Measurements from ENCODE around the gene CTNNAL1.
"Not testable (repeated sequence)": the region's sequence is repeated elsewhere in the genome, so short reads cannot be mapped to it uniquely, and the experiment has no call there.

CTNNAL1 gene

DNA sequence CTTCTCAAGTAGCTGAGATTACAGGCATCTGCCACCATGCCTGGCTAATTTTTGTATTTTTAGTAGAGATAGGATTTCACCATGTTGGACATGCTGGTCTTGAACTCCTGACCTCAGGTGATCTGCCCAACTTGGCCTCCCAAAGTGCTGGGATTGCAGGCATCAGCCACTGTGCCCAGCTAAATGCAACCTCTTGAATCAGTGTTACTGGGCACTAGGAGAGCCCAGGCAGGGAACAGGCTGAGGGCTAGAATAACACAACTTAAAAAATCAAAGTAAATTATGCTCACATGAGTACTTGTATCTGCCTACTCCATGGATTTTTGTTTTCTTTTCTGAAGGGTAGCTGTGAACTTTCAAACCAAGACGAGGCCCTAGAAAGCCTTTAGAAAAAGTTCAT lies 92.9 kb downstream of the CTNNAL1 start:
- not testable (repeated sequence) for H3K27ac ChIP-seq (ENCODE audit: low read length); H3K9ac ChIP-seq (ENCODE audit: low read length); H3K9me3 ChIP-seq (ENCODE audit: control insufficient read depth, low read depth, low read length); H3K27me3 ChIP-seq (ENCODE audit: control insufficient read depth, insufficient read depth, low read length); H3K4me3 ChIP-seq (ENCODE audit: low read length); H3K4me1 ChIP-seq (ENCODE audit: control insufficient read depth, low read depth, low read length)
- H3K36me3 ChIP-seq (ENCODE audit: control insufficient read depth, low read depth, low read length), result peaks cover 40% of the 10 kb centered on the region

DNA sequence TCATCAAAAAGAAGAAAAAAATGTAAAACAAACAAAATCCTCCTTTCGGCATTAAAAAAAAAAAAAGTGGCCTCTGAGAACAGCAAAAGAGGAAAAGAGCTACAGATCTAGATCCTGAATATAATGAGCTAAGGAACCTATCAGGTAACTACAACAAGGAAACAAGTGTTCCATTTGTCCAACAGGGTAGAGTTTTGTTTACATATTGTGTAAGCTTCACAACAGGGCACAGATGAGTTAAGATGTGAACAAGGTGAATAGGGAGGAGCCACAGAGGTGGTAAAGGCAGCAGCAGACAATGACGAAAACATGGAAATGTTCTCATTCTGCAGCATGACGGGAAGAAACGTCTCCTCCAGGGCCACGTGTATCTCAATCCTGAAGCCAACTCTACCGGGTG lies 93.8 kb downstream of the CTNNAL1 start:
- Histone ChIP-seq H3K4me3 (ENCODE audit: low read length) (no peak overlapping the region), H3K27ac (ENCODE audit: low read length) (no peak overlapping the region), H3K36me3 (ENCODE audit: control insufficient read depth, low read depth, low read length) (peaks cover 45% of the 10 kb centered on the region), H3K9ac (ENCODE audit: low read length) (no peak overlapping the region), H3K4me1 (ENCODE audit: control insufficient read depth, low read depth, low read length) (no peaks in the 10 kb centered on the region), H3K27me3 (ENCODE audit: control insufficient read depth, insufficient read depth, low read length) (no peaks in the 10 kb centered on the region), H3K9me3 (ENCODE audit: control insufficient read depth, low read depth, low read length) (no peaks in the 10 kb centered on the region)

DNA sequence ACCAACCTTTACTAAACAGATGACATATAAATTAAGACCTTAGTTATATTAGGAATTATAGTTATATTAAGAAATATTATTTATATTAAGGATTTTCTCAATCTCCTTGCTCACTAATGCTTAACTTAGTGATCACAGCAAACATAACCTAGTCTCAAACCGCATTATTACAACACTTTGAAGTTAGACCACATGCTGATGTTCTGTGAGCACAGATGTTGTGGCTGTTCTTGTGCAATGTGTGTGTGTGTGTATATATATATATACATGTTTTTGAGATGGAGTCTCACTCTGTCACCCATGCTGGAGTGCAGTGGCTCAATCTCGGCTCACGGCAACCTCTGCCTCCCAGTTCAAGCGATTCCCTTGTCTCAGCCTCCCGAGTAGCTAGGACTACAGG lies 99.9 kb downstream of the CTNNAL1 start:
- Histone ChIP-seq H3K4me3 (ENCODE audit: low read length) (no peak overlapping the region), H3K27ac (ENCODE audit: low read length) (no peak overlapping the region), H3K4me1 (ENCODE audit: control insufficient read depth, low read depth, low read length) (no peaks in the 10 kb centered on the region), H3K36me3 (ENCODE audit: control insufficient read depth, low read depth, low read length) (peaks cover 61% of the 10 kb centered on the region), H3K9me3 (ENCODE audit: control insufficient read depth, low read depth, low read length) (no peaks in the 10 kb centered on the region), H3K9ac (ENCODE audit: low read length) (no peak overlapping the region), H3K27me3 (ENCODE audit: control insufficient read depth, insufficient read depth, low read length) (no peaks in the 10 kb centered on the region)

DNA sequence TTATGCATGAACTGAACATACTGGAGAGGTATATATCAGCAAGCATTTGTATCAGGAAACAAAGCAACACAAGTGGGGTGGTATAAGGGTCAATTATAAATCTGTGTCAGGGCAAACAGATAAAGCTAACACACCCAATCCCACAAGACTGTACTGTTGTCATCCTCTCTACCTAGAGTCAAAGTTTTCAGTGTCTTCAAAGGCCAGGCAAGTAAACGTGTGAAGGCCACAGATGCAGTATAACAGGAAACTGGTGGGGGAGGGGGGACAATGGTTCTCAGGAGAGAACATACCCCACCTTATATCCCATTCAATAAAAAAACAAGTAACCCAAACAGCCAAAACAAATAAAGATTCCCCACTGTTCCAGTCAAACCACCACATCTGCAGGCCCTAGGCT lies 101.5 kb downstream of the CTNNAL1 start:
- Histone ChIP-seq H3K27me3 (ENCODE audit: control insufficient read depth, insufficient read depth, low read length) (no peaks in the 10 kb centered on the region), H3K9ac (ENCODE audit: low read length) (no peak overlapping the region), H3K9me3 (ENCODE audit: control insufficient read depth, low read depth, low read length) (no peaks in the 10 kb centered on the region), H3K36me3 (ENCODE audit: control insufficient read depth, low read depth, low read length) (peaks cover 69% of the 10 kb centered on the region), H3K27ac (ENCODE audit: low read length) (no peak overlapping the region), H3K4me3 (ENCODE audit: low read length) (no peak overlapping the region), H3K4me1 (ENCODE audit: control insufficient read depth, low read depth, low read length) (no peaks in the 10 kb centered on the region)

DNA sequence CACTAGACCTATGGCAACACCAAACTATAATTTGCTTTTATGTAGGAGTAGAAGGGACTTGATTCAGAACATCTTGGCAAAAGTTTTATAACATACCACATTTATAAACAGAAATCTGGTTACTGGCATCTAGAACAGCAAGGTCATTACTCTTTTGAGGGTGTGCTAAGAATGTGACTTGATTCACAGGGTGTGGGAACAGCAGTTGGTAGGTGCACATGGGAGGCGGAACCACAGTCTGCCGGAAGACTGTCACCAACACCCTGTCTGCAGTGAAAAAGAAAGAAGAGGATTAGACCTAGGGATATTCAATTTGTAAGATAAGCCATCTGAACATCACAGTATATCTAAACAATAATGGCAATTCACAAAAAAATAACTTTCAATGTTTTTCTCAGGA lies 102.4 kb downstream of the CTNNAL1 start:
- no peaks in the 10 kb centered on the region for H3K27me3 ChIP-seq (ENCODE audit: control insufficient read depth, insufficient read depth, low read length)
- H3K9ac ChIP-seq (ENCODE audit: low read length), result no peak overlapping the region
- H3K4me1 ChIP-seq (ENCODE audit: control insufficient read depth, low read depth, low read length), result no peaks in the 10 kb centered on the region
- peaks cover 69% of the 10 kb centered on the region for H3K36me3 ChIP-seq (ENCODE audit: control insufficient read depth, low read depth, low read length)
- H3K27ac ChIP-seq (ENCODE audit: low read length), result no peak overlapping the region
- H3K9me3 ChIP-seq (ENCODE audit: control insufficient read depth, low read depth, low read length), result no peaks in the 10 kb centered on the region
- H3K4me3 ChIP-seq (ENCODE audit: low read length), result no peak overlapping the region

DNA sequence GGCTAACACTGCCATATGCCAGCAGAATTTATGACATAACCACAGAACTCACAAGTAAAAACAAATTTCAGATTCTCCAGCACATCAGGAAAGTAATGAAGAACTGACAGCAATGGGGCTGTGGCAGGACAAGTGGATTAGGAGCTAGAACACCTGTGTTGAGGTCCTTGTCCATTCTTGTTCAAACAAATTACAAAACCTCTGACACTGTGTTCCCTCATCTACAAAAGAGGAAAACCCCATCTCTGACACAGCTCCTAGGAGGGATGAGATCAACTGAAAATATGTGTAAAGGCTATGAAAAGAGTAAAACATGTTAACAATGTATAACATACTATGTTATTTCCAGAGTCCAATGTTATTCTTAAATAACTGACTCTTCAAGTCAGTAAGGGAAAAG lies 102.9 kb downstream of the CTNNAL1 start:
- Histone ChIP-seq H3K36me3 (ENCODE audit: control insufficient read depth, low read depth, low read length) (peaks cover 70% of the 10 kb centered on the region), H3K27me3 (ENCODE audit: control insufficient read depth, insufficient read depth, low read length) (no peaks in the 10 kb centered on the region), H3K4me3 (ENCODE audit: low read length) (no peak overlapping the region), H3K4me1 (ENCODE audit: control insufficient read depth, low read depth, low read length) (no peaks in the 10 kb centered on the region), H3K9ac (ENCODE audit: low read length) (no peak overlapping the region), H3K9me3 (ENCODE audit: control insufficient read depth, low read depth, low read length) (no peaks in the 10 kb centered on the region), H3K27ac (ENCODE audit: low read length) (no peak overlapping the region)

DNA sequence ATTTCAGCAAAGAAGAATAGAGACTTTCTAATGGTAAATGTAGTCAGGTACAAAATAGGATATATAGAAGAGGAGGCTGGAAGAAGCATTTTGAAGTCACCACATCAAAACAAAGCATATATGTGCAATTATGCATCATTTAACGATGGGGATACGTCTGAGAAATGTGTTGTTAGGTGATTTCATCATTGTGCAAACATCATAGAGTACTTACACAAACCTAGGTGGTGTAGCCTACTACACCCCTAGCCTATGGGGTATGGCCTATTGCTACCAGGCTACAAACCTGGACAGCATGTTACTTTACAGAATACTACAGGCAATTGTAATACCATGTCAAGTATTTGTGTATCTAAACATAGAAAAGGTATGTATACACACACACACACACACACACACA lies 107.8 kb downstream of the CTNNAL1 start:
- no peaks in the 10 kb centered on the region for H3K27me3 ChIP-seq (ENCODE audit: control insufficient read depth, insufficient read depth, low read length)
- H3K4me3 ChIP-seq (ENCODE audit: low read length), result no peak overlapping the region
- no peaks in the 10 kb centered on the region for H3K4me1 ChIP-seq (ENCODE audit: control insufficient read depth, low read depth, low read length)
- no peak overlapping the region for H3K27ac ChIP-seq (ENCODE audit: low read length)
- peaks cover 80% of the 10 kb centered on the region for H3K36me3 ChIP-seq (ENCODE audit: control insufficient read depth, low read depth, low read length)
- H3K9me3 ChIP-seq (ENCODE audit: control insufficient read depth, low read depth, low read length), result no peaks in the 10 kb centered on the region
- H3K9ac ChIP-seq (ENCODE audit: low read length), result no peak overlapping the region

DNA sequence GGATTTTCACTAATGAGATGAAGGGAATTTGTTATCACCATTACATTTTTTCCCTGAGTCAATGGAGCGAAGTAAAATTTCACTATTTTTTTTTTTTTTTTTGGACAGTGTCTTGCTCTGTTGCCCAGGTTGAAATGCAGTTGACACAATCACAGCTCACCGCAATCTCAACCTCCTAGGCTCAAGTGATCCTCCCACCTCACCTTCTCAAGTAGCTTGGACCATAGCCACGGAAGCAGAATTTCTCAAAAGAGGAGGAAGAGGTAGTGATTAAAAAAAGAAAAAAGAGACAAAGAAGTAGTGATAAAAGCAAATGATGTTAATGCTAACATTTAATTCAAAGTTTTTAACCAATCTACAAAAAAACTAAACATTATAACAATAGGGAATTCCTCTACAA lies 109.1 kb downstream of the CTNNAL1 start:
- H3K9ac ChIP-seq (ENCODE audit: low read length), result no peak overlapping the region
- H3K36me3 ChIP-seq (ENCODE audit: control insufficient read depth, low read depth, low read length), result peaks cover 82% of the 10 kb centered on the region
- H3K27me3 ChIP-seq (ENCODE audit: control insufficient read depth, insufficient read depth, low read length), result no peaks in the 10 kb centered on the region
- H3K4me1 ChIP-seq (ENCODE audit: control insufficient read depth, low read depth, low read length), result no peaks in the 10 kb centered on the region
- no peak overlapping the region for H3K27ac ChIP-seq (ENCODE audit: low read length)
- H3K9me3 ChIP-seq (ENCODE audit: control insufficient read depth, low read depth, low read length), result no peaks in the 10 kb centered on the region
- H3K4me3 ChIP-seq (ENCODE audit: low read length), result no peak overlapping the region

DNA sequence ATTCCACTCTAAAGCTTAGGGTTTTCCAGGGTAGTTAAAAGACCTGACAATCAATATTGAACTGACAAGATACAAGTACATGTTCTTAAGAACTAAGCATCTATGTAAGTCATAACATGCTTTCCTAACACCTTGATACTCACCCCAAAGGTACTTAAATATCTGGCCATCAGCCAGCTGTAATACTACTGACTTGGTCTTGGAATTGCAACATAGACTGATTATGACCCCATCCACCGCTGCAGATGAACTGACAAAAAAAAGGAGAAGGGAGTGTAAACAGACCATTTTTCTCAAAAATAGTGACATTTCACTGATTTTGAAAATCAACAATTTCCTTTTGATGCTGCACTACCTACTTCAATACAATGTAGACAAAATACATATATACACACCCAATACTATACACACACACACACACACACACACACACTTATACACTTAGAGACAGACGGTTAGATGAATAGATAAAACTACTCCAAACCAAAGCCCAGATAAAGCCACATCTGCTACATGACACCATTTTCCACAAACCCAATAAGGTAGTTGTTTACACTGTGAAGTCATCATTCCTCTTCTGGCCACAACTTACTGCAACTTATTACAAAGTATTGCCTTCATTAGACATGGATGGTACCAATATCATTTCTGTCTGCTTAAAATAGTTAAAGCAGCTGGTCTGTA lies 109.7 kb downstream of the CTNNAL1 start:
- H3K4me1 ChIP-seq (ENCODE audit: control insufficient read depth, low read depth, low read length), result no peaks in the 10 kb centered on the region
- H3K27ac ChIP-seq (ENCODE audit: low read length), result no peak overlapping the region
- H3K4me3 ChIP-seq (ENCODE audit: low read length), result no peak overlapping the region
- no peak overlapping the region for H3K9ac ChIP-seq (ENCODE audit: low read length)
- peaks cover 86% of the 10 kb centered on the region for H3K36me3 ChIP-seq (ENCODE audit: control insufficient read depth, low read depth, low read length)
- no peaks in the 10 kb centered on the region for H3K9me3 ChIP-seq (ENCODE audit: control insufficient read depth, low read depth, low read length)
- H3K27me3 ChIP-seq (ENCODE audit: control insufficient read depth, insufficient read depth, low read length), result no peaks in the 10 kb centered on the region

DNA sequence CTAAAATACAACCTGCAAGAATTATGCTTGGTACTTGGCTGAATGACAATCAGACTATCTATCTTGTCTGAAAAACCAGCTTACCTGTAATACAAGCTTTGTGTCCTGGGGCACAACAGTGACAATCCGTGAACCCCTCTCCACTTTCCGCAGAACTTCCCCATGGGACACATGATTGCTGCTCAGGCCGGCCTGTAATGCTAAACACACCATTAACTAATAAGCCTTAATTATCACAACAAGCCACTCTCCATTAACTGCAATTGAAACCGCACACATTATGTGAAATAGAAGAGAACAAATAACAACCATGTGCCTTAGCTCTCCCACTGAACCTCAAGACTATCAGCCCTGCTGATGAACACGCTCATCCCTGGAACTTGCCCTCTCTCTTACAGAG lies 113.1 kb downstream of the CTNNAL1 start:
- H3K36me3 ChIP-seq (ENCODE audit: control insufficient read depth, low read depth, low read length), result peaks cover 87% of the 10 kb centered on the region
- H3K9me3 ChIP-seq (ENCODE audit: control insufficient read depth, low read depth, low read length), result no peaks in the 10 kb centered on the region
- no peak overlapping the region for H3K27ac ChIP-seq (ENCODE audit: low read length)
- no peak overlapping the region for H3K9ac ChIP-seq (ENCODE audit: low read length)
- no peaks in the 10 kb centered on the region for H3K4me1 ChIP-seq (ENCODE audit: control insufficient read depth, low read depth, low read length)
- H3K4me3 ChIP-seq (ENCODE audit: low read length), result no peak overlapping the region
- no peaks in the 10 kb centered on the region for H3K27me3 ChIP-seq (ENCODE audit: control insufficient read depth, insufficient read depth, low read length)

DNA sequence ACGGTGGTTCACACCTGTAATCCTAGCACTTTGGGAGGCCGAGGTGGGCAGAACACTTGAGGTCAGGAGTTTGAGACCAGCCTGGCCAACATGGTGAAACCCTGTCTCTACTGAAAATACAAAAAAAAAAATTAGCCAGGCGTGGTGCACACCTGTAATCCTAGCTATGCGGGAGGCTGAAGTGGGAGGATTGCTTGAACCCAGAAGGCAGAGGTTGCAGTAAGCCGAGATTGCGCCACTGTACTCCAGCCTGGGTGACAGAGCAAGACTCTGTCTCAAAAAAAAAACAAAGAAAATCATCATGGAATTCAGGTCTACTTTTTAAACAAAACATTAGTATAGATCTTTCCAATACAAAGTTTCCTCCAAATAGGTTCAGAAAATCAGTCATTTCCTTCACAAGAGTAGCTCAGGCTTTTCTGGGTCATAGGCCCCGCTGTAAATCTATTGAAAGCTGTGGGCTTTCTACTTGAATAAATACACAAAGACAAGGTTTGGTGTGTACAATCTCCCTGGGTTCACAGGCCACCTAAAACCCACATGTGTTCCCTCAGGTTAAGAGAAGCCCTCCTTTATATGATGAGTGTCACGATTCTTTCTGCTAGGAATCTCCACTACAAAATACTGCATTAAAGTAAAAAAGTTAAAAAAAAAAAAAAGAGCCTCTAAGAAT lies 114.1 kb downstream of the CTNNAL1 start:
- H3K27me3 ChIP-seq (ENCODE audit: control insufficient read depth, insufficient read depth, low read length); H3K9ac ChIP-seq (ENCODE audit: low read length); H3K27ac ChIP-seq (ENCODE audit: low read length); H3K9me3 ChIP-seq (ENCODE audit: control insufficient read depth, low read depth, low read length); H3K4me1 ChIP-seq (ENCODE audit: control insufficient read depth, low read depth, low read length); H3K4me3 ChIP-seq (ENCODE audit: low read length): not testable (repeated sequence)
- peaks cover 92% of the 10 kb centered on the region for H3K36me3 ChIP-seq (ENCODE audit: control insufficient read depth, low read depth, low read length)
